Neuronal stem cell (in vitro differentiated cells): ENCODE measurements around the gene RANBP10.

Experiments used
- DNase-seq: peaks from one replicate; pipeline ENCODE4 v3.0.0-alpha.2; 2013; ENCODE audit warnings: low spot score
- H2AFZ ChIP-seq: one replicate; pipeline ENCODE4 v1.6.1; 2013; ENCODE audit warnings: mild to moderate bottlenecking, low read length, inconsistent platforms
- H2AK5ac ChIP-seq: 2 replicates; pipeline ENCODE4 v1.6.1; 2013; ENCODE audit warnings: low read depth, mild to moderate bottlenecking, inconsistent platforms, low read length, moderate library complexity, mixed read lengths
- H2BK120ac ChIP-seq: 2 replicates; pipeline ENCODE4 v1.6.1; 2013; ENCODE audit warnings: low read depth, mild to moderate bottlenecking, inconsistent platforms, low read length, moderate library complexity, mixed read lengths
- H2BK12ac ChIP-seq: one replicate; pipeline ENCODE4 v1.6.1; 2013; ENCODE audit warnings: low read length, inconsistent platforms
- H2BK15ac ChIP-seq: 2 replicates; pipeline ENCODE4 v1.6.1; 2013; ENCODE audit warnings: mild to moderate bottlenecking, low read length, inconsistent platforms, mixed read lengths
- H2BK5ac ChIP-seq: one replicate; pipeline ENCODE4 v1.6.1; 2013; ENCODE audit warnings: inconsistent platforms, mild to moderate bottlenecking, low read length, moderate library complexity
- H3K14ac ChIP-seq: one replicate; pipeline ENCODE4 v1.6.1; 2013; ENCODE audit warnings: low read length, inconsistent platforms
- H3K18ac ChIP-seq: 2 replicates; pipeline ENCODE4 v1.6.1; 2013; ENCODE audit warnings: low read length, inconsistent platforms
- H3K23ac ChIP-seq: 2 replicates; pipeline ENCODE4 v1.6.1; 2013; ENCODE audit warnings: low read depth, mild to moderate bottlenecking, mixed read lengths, low read length, inconsistent platforms; ENCODE audit not compliant: poor library complexity
- H3K27ac ChIP-seq: replicated peaks from 3 replicates; pipeline ENCODE4 v1.5.1; 2013; ENCODE audit warnings: low read length, inconsistent platforms
- H3K27me3 ChIP-seq, 3 experiments: 2 replicates each; pipeline ENCODE4 v1.6.1; 2013; ENCODE audit warnings: low read length in 3 of 3, mild to moderate bottlenecking in 2 of 3, inconsistent platforms in 1 of 3, low read depth in 1 of 3, mixed read lengths in 1 of 3, moderate library complexity in 1 of 3; ENCODE audit not compliant: control insufficient read depth in 3 of 3, insufficient read depth in 3 of 3
- H3K36me3 ChIP-seq, 2 donors: replicated peaks in 1 of 2; 2 replicates each; pipeline ENCODE4 v1.6.1; 2013; ENCODE audit warnings: low read length in 2 of 2; ENCODE audit not compliant: control insufficient read depth in 2 of 2, insufficient read depth in 2 of 2
- H3K4ac ChIP-seq: 2 replicates; pipeline ENCODE4 v1.6.1; 2013; ENCODE audit warnings: inconsistent platforms, mild to moderate bottlenecking, low read length, moderate library complexity
- H3K4me1 ChIP-seq, 2 donors: 1 replicate in 1 of 2; 2 replicates in 1 of 2; pipeline ENCODE4 v1.6.1; 2013; ENCODE audit warnings: low read length in 2 of 2, low read depth in 1 of 2; ENCODE audit not compliant: control insufficient read depth in 2 of 2, insufficient read depth in 1 of 2
- H3K4me2 ChIP-seq: one replicate; pipeline ENCODE4 v1.6.1; 2013; ENCODE audit warnings: mild to moderate bottlenecking, low read length, inconsistent platforms; ENCODE audit not compliant: insufficient read depth, poor library complexity, severe bottlenecking
- H3K4me3 ChIP-seq, 2 donors: 2 replicates each; pipeline ENCODE4 v1.5.1; 2013; ENCODE audit warnings: low read length in 2 of 2, mild to moderate bottlenecking in 2 of 2, inconsistent platforms in 1 of 2, moderate library complexity in 1 of 2
- H3K79me1 ChIP-seq: one replicate; pipeline ENCODE4 v1.6.1; 2013; ENCODE audit warnings: low read depth, mild to moderate bottlenecking, inconsistent platforms, low read length, moderate library complexity
- H3K9ac ChIP-seq: one replicate; pipeline ENCODE4 v1.6.1; 2013; ENCODE audit warnings: mild to moderate bottlenecking, low read depth, low read length, inconsistent platforms; ENCODE audit not compliant: poor library complexity
- H3K9me3 ChIP-seq, 2 donors: replicated peaks in 1 of 2; 2 replicates each; pipeline versions ENCODE3 to v1.6.1; 2013; ENCODE audit warnings: low read length in 2 of 2, mild to moderate bottlenecking in 2 of 2, inconsistent platforms in 1 of 2, low read depth in 1 of 2, mixed read lengths in 1 of 2, moderate library complexity in 1 of 2; ENCODE audit not compliant: control insufficient read depth in 2 of 2, insufficient read depth in 1 of 2
- H4K8ac ChIP-seq: one replicate; pipeline ENCODE4 v1.6.1; 2013; ENCODE audit warnings: low read depth, mild to moderate bottlenecking, inconsistent platforms, low read length, moderate library complexity
- H4K91ac ChIP-seq: one replicate; pipeline ENCODE4 v1.6.1; 2013; ENCODE audit warnings: low read length, low read depth, mild to moderate bottlenecking, inconsistent platforms; ENCODE audit not compliant: poor library complexity
- WGBS, 2 donors: extraction: QIAGEN DNeasy Blood & Tissue Kit; methylation state at CpG; one replicate each; pipeline ENCODE4 v1.1.7; 2013; ENCODE audit warnings: missing lambda C conversion rate in 2 of 2, mixed read lengths in 1 of 2; ENCODE audit not compliant: insufficient read length in 2 of 2, insufficient replicate concordance in 1 of 2; ENCODE audit errors: extremely low coverage in 2 of 2; 5-methylcytosine and 5-hydroxymethylcytosine counted together

Gene RANBP10

GRCh38 chr16:67779256-67780014 lies 26.9 kb downstream of the RANBP10 start:
- Histone ChIP-seq H3K18ac (no peak overlapping the region), H3K27me3 (peaks cover 0 to 1% (median 0%) of the 10 kb centered on the region in 3 experiments), H3K4me3 (no peak overlapping the region), H3K27ac (no peak overlapping the region), H4K8ac (no peak overlapping the region), H2AFZ (no peak overlapping the region), H4K91ac (no peak overlapping the region), H3K23ac (no peak overlapping the region), H2AK5ac (no peak overlapping the region), H3K4me1 (no peaks in the 10 kb centered on the region), H2BK5ac (no peak overlapping the region), H2BK15ac (no peak overlapping the region), H3K14ac (no peak overlapping the region), H3K4ac (no peak overlapping the region), H2BK120ac (no peak overlapping the region), H3K9me3 (no peaks in the 10 kb centered on the region), H3K4me2 (no peak overlapping the region), H2BK12ac (no peak overlapping the region), H3K79me1 (peaks cover 3% of the 10 kb centered on the region), H3K9ac (no peak overlapping the region), H3K36me3 (peaks cover 2 to 11% of the 10 kb centered on the region in 2 donors)
- WGBS, 2 donors = no CpG with 5 or more reads among the region's 5 CpGs
- no peak for DNase-seq

- WGBS, 2 donors = no CpG with 5 or more reads among the region's 6 CpGs
- no peak overlapping the region for H2BK5ac ChIP-seq
- no peak overlapping the region for H3K27ac ChIP-seq
- H3K79me1 ChIP-seq = no peaks in the 10 kb centered on the region
- no peaks in the 10 kb centered on the region for H3K9me3 ChIP-seq
- H3K4me3 ChIP-seq = no peak overlapping the region
- H3K14ac ChIP-seq = no peak overlapping the region
- H2BK12ac ChIP-seq = no peak overlapping the region
- H4K91ac ChIP-seq = no peak overlapping the region
- no peak overlapping the region for H2AK5ac ChIP-seq
- no peaks in the 10 kb centered on the region for H3K4me1 ChIP-seq
- no peak for DNase-seq
- no peak overlapping the region for H2BK15ac ChIP-seq
- H3K36me3 ChIP-seq = peaks cover 2 to 20% of the 10 kb centered on the region in 2 donors
- no peak overlapping the region for H4K8ac ChIP-seq
- H3K27me3 ChIP-seq = no peaks in the 10 kb centered on the region
- H3K4me2 ChIP-seq = no peak overlapping the region
- H3K4ac ChIP-seq = no peak overlapping the region
- no peak overlapping the region for H2BK120ac ChIP-seq
- H3K9ac ChIP-seq = no peak overlapping the region
- H2AFZ ChIP-seq = no peak overlapping the region
- H3K18ac ChIP-seq = no peak overlapping the region
- H3K23ac ChIP-seq = no peak overlapping the region
Measured at GRCh38 chr16:67775273-67775672, 31.1 kb downstream of the RANBP10 start.

- no peak overlapping the region for H2BK120ac ChIP-seq
- no peak overlapping the region for H4K8ac ChIP-seq
- no peak overlapping the region for H3K9ac ChIP-seq
- H3K27ac ChIP-seq = no peak overlapping the region
- no peak overlapping the region for H2AK5ac ChIP-seq
- H3K36me3 ChIP-seq = peaks cover 2 to 26% of the 10 kb centered on the region in 2 donors
- H2BK12ac ChIP-seq = no peak overlapping the region
- no peak overlapping the region for H3K23ac ChIP-seq
- WGBS, 2 donors = no CpG with 5 or more reads among the region's 3 CpGs
- H3K4me1 ChIP-seq = no peaks in the 10 kb centered on the region
- H3K9me3 ChIP-seq = no peaks in the 10 kb centered on the region
- no peak overlapping the region for H4K91ac ChIP-seq
- no peak overlapping the region for H2AFZ ChIP-seq
- H2BK5ac ChIP-seq = no peak overlapping the region
- H3K18ac ChIP-seq = no peak overlapping the region
- no peak for DNase-seq
- no peak overlapping the region for H3K4me3 ChIP-seq
- no peak overlapping the region for H3K14ac ChIP-seq
- H3K79me1 ChIP-seq = no peaks in the 10 kb centered on the region
- H3K4me2 ChIP-seq = no peak overlapping the region
- no peak overlapping the region for H3K4ac ChIP-seq
- H3K27me3 ChIP-seq = no peaks in the 10 kb centered on the region
- H2BK15ac ChIP-seq = no peak overlapping the region
Measured at GRCh38 chr16:67774457-67774853, 31.9 kb downstream of the RANBP10 start.

- Histone ChIP-seq H4K91ac (no peak overlapping the region), H3K14ac (no peak overlapping the region), H2AFZ (no peak overlapping the region)
Measured at GRCh38 chr16:67773569-67774456, 32.5 kb downstream of the RANBP10 start.

More at GRCh38 chr16:67773569-67774456, 32.5 kb downstream of the RANBP10 start:
- Histone ChIP-seq H3K27ac (no peak overlapping the region), H2BK12ac (no peak overlapping the region), H3K18ac (no peak overlapping the region), H3K4me1 (no peaks in the 10 kb centered on the region), H3K4me2 (no peak overlapping the region), H2BK120ac (no peak overlapping the region), H4K8ac (no peak overlapping the region), H3K36me3 (peaks cover 2 to 26% of the 10 kb centered on the region in 2 donors), H3K23ac (no peak overlapping the region), H3K9me3 (no peaks in the 10 kb centered on the region), H2BK5ac (no peak overlapping the region), H2AK5ac (no peak overlapping the region), H3K4ac (no peak overlapping the region), H3K9ac (no peak overlapping the region), H3K79me1 (no peaks in the 10 kb centered on the region), H3K4me3 (no peak overlapping the region), H3K27me3 (no peaks in the 10 kb centered on the region), H2BK15ac (no peak overlapping the region)
- DNase-seq = no peak
- WGBS, 2 donors = no CpG with 5 or more reads among the region's 6 CpGs
